Fibroblast of skin of right quadriceps (primary cell): ENCODE data around the gene ACY1.
A peak's percentile ranks its signal among the peaks of the same experiment; 100 is the strongest.

ENCODE experiments used
- DNase-seq: peaks from one replicate; pipeline ENCODE4 v3.0.0-alpha.2; 2013

Gene ACY1

GRCh38 chr3:51966486-51966885, 16.8 kb upstream of the ACY1 start:
- DNase-seq: no peak

GRCh38 chr3:51966922-51967383, 16.4 kb upstream of the ACY1 start:
- no peak for DNase-seq

GRCh38 chr3:51967384-51968169, 15.8 kb upstream of the ACY1 start, which contains the start of gene PCBP4:
TSS of gene PCBP4 (minus strand) at chr3:51967454. CDS start at chr3:51961240, 6,214 bp downstream.
- DNase-seq: peak; percentile 60

- peak; percentile 31 for DNase-seq
Observed at GRCh38 chr3:51968170-51968775, 15.1 kb upstream of the ACY1 start.

- no peak for DNase-seq
Observed at GRCh38 chr3:51968883-51969678, 14.3 kb upstream of the ACY1 start.

- no peak for DNase-seq
Observed at GRCh38 chr3:51969841-51970240, 13.5 kb upstream of the ACY1 start.

GRCh38 chr3:51970606-51971300, 12.6 kb upstream of the ACY1 start:
- DNase-seq: no peak

GRCh38 chr3:51971350-51971749, 12.0 kb upstream of the ACY1 start:
- DNase-seq: no peak

GRCh38 chr3:51974277-51974962, 8.9 kb upstream of the ACY1 start:
- no peak for DNase-seq

GRCh38 chr3:51974963-51975851, 8.1 kb upstream of the ACY1 start, which contains the start of gene ABHD14A:
TSS of gene ABHD14A (plus strand) at chr3:51975064. CDS start at chr3:51975136, 72 bp downstream.
- DNase-seq: peak; percentile 64

GRCh38 chr3:51975852-51976549, 7.3 kb upstream of the ACY1 start:
- DNase-seq: peak; percentile 60

GRCh38 chr3:51977446-51978142, 5.7 kb upstream of the ACY1 start:
- DNase-seq: no peak

- no peak for DNase-seq
Observed at GRCh38 chr3:51978143-51978502, 5.2 kb upstream of the ACY1 start.

GRCh38 chr3:51980253-51980652, 3.1 kb upstream of the ACY1 start:
- DNase-seq: no peak

GRCh38 chr3:51982352-51982837, 940 bp upstream of the ACY1 start:
- no peak for DNase-seq

GRCh38 chr3:51983578-51984268, 388 bp downstream of the ACY1 start:
- DNase-seq: no peak

GRCh38 chr3:51984269-51984647, 923 bp downstream of the ACY1 start:
- DNase-seq: no peak

GRCh38 chr3:51985063-51985462, 1.7 kb downstream of the ACY1 start:
- DNase-seq: no peak
